K562 (cell line): Measurements from ENCODE around the gene BZW1. TPM values are rescaled to one million over a fixed set of nuclear protein-coding genes. Genes with fewer than 3 reads are reported as not detected.

Experiments used
- ATF1 ChIP-seq, 2 experiments: fragments of 450-650 bp in 1 of 2; IDR thresholded peaks; 2 replicates each; pipeline ENCODE4 v1.6.1; 2016; ENCODE audit warnings: missing compliant biosample characterization in 1 of 2, missing genetic modification characterization in 1 of 2
- CEBPG ChIP-seq, 3 experiments: fragments of 200-800 bp in 1 of 3; sonication (Bioruptor generic) in 1 of 3; sonication (generic) in 1 of 3; formaldehyde crosslinking in 1 of 3; IDR thresholded peaks in 2 of 3; conservative IDR thresholded peaks in 1 of 3; 2 replicates each; pipeline versions ENCODE4 v1.6.1 to v1.8.0; 2016 to 2022; ENCODE audit warnings: missing compliant biosample characterization in 2 of 3, missing genetic modification characterization in 2 of 3, mild to moderate bottlenecking in 1 of 3, missing genetic modification reagents in 1 of 3
- GTF2B ChIP-seq: IDR thresholded peaks from 2 replicates; pipeline ENCODE4 v1.6.1; 2011; ENCODE audit not compliant: insufficient read length; ENCODE audit errors: extremely low read depth
- JUND ChIP-seq, 2 experiments: IDR thresholded peaks; 2 replicates in 1 of 2; 3 replicates in 1 of 2; pipeline ENCODE4 v1.6.1; 2011; ENCODE audit warnings: borderline replicate concordance in 2 of 2, low read depth in 2 of 2, low read length in 2 of 2, improper control_type of control experiment in 1 of 2, missing biosample characterization in 1 of 2, missing genetic modification characterization in 1 of 2, missing genetic modification reagents in 1 of 2
- KLF1 ChIP-seq: fragments of 450-650 bp; IDR thresholded peaks from 2 replicates; pipeline ENCODE4 v1.6.1; 2016; ENCODE audit warnings: missing genetic modification characterization, missing compliant biosample characterization
- MBD2 ChIP-seq: sonication (generic); IDR thresholded peaks from 2 replicates; pipeline ENCODE4 v1.6.1; 2016; ENCODE audit warnings: low read depth, borderline replicate concordance
- MITF ChIP-seq: IDR thresholded peaks from 2 replicates; pipeline ENCODE4 v1.6.1; 2014; ENCODE audit warnings: antibody characterized with exemption
- NONO ChIP-seq, 2 experiments: fragments of 200-400 bp in 1 of 2; fragments of 450-650 bp in 1 of 2; formaldehyde crosslinking in 1 of 2; IDR thresholded peaks; 2 replicates each; pipeline ENCODE4 v1.6.1; 2017; ENCODE audit warnings: low read depth in 2 of 2, mild to moderate bottlenecking in 2 of 2, moderate library complexity in 2 of 2, low read length in 1 of 2
- PRDM10 ChIP-seq: fragments of 450-650 bp; IDR thresholded peaks from 2 replicates; pipeline ENCODE4 v1.6.1; 2018; ENCODE audit not compliant: partially characterized antibody
- RBM25 ChIP-seq: fragments of 200-400 bp; formaldehyde crosslinking; IDR thresholded peaks from 2 replicates; pipeline ENCODE4 v1.6.1; 2018; ENCODE audit warnings: low read length, low read depth, moderate library complexity; ENCODE audit not compliant: severe bottlenecking
- TBP ChIP-seq: optimal IDR thresholded peaks from 2 replicates; pipeline ENCODE3; 2011; ENCODE audit warnings: low read depth, low read length, improper control_type of control experiment
- TCF7L2 ChIP-seq: fragments of 150-350 bp; IDR thresholded peaks from 2 replicates; pipeline ENCODE4 v1.6.1; 2016; ENCODE audit warnings: low read depth, mild to moderate bottlenecking, low read length, moderate library complexity
- ZBTB33 ChIP-seq: sonication (generic); formaldehyde crosslinking; IDR thresholded peaks from 2 replicates; pipeline ENCODE4 v1.8.1; 2023; ENCODE audit warnings: mild to moderate bottlenecking, missing genetic modification reagents
- ZBTB7A ChIP-seq: IDR thresholded peaks from 2 replicates; pipeline ENCODE4 v1.6.1; 2011; ENCODE audit warnings: low read depth, mild to moderate bottlenecking, low read length, moderate library complexity, borderline replicate concordance; ENCODE audit not compliant: control insufficient read depth
- ZBTB8A ChIP-seq: fragments of 450-650 bp; IDR thresholded peaks from 2 replicates; pipeline ENCODE4 v1.6.1; 2018; ENCODE audit warnings: mild to moderate bottlenecking, moderate library complexity; ENCODE audit not compliant: partially characterized antibody
- ZNF561 ChIP-seq: fragments of 450-650 bp; formaldehyde crosslinking; conservative IDR thresholded peaks from 2 replicates; pipeline ENCODE4 v1.4.0; 2020; ENCODE audit warnings: mild to moderate bottlenecking, moderate library complexity
- ZSCAN32 ChIP-seq: fragments of 450-650 bp; formaldehyde crosslinking; IDR thresholded peaks from 2 replicates; pipeline ENCODE4 v1.4.0; 2020; ENCODE audit warnings: mild to moderate bottlenecking, moderate library complexity
- polyA plus RNA-seq, 8 experiments: library from polyadenylated mRNA; depleted of rRNA in 4 of 8; stranded (reverse) in 5 of 8; unstranded in 3 of 8; fragments of >200 nt; fragmentation: Nextera tagmentation in 2 of 8; fragmentation: Illumina TruSeq in 1 of 8; extraction: Ambion mirVana in 2 of 8; extraction: Trizol in 1 of 8; gene quantifications; 2 replicates each; pipeline versions ENCODE4 v1.2.1 to v1.2.3, GENCODE V29; 2011 to 2014; ENCODE audit warnings: inconsistent platforms in 1 of 8, missing spikeins in 1 of 8
- total RNA-seq, 7 experiments: library from RNA; depleted of rRNA in 6 of 7; stranded (reverse); fragments of >200 nt in 6 of 7; fragmentation: Illumina TruSeq in 2 of 7; extraction: Trizol in 2 of 7; gene quantifications; 2 replicates each; pipeline versions ENCODE4 v1.2.1 to v1.2.3, GENCODE V29; 2011 to 2021; ENCODE audit warnings: low replicate concordance in 1 of 7

BZW1 gene
- total and polyA plus RNA-seq, 9 of the 15 experiments (the other 6 are each of a cell fraction or from before 2014, with no cell fraction given), result 110 to 244 (median 198) TPM

- TF ChIP-seq ZBTB8A (no peak), MBD2 (peak; percentile 92), ZNF561 (CRISPR knock-in tag) (no peak), TBP (peak; percentile 87), ATF1 (CRISPR knock-in tag; IDR thresholded peaks at IDR 0.05) (no peak), ATF1 (tag; IDR thresholded peaks at IDR 0.05) (peak; percentile 40; the same call in 1 of the 2 replicates), CEBPG (CRISPR knock-in tag; IDR thresholded peaks at IDR 0.05) (no peak), CEBPG (tag; conservative IDR thresholded peaks at IDR 0.05 in 1 of 2, IDR thresholded peaks at IDR 0.05 in 1 of 2) (no peak), ZBTB33 (0 out of 2 replicates have a peak, but pooled peaks have one; percentile 19), ZBTB7A (peak; percentile 32; the same call in 1 of the 2 replicates), PRDM10 (peak; percentile 100), TCF7L2 (peak; percentile 90), GTF2B (peak; percentile 21), JUND (IDR thresholded peaks at IDR 0.05; ENCODE audit: borderline replicate concordance, low read depth, low read length) (peak; percentile 88), JUND (tag; IDR thresholded peaks at IDR 0.05; ENCODE audit: borderline replicate concordance, low read depth, low read length) (no peak; the same call in 2 of the 3 replicates), RBM25 (peak; percentile 45), KLF1 (tag) (peak; percentile 52; the same call in 1 of the 2 replicates), NONO (IDR thresholded peaks at IDR 0.05; ENCODE audit: low read depth in 2 of 2, low read length in 1 of 2) (peak in 1 of 2 experiments; percentile 99; a peak in 2 of 4 replicates), MITF (no peak), ZSCAN32 (0 out of 2 replicates have a peak, but pooled peaks have one; percentile 55)
Observed at GRCh38 chr2:200811333-200812121, at the start of gene BZW1 (continued).
